HCEC 1CT (cell line): Measurements from ENCODE around the gene FBLN1.
"Not testable (repeated sequence)": the region's sequence is repeated elsewhere in the genome, so short reads cannot be mapped to it uniquely, and the experiment has no call there.

Source experiments
- DNase-seq: peaks from one replicate; pipeline ENCODE4 v3.0.0-alpha.2; 2017

The FBLN1 gene

DNA sequence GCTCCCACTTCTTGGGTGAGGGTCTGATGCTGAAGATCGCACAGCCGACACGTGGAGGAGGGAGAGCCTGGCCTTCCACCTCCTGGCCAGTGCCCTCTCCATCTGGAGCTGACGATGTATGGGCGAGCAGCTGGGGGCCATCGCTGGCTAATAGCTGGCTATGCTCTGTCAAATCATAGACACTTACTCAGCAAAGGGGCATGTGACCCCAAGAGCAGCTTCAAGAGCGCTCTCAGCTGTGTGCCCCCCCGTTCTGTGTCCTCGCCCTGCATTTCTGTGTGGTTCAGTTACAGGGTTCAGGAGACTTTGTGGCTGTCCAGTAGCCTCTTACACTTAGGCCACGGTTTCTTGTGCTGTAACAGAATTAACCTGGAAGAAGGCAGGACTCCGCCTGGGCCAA lies 26.4 kb downstream of the FBLN1 start:
- no peak for DNase-seq

DNA sequence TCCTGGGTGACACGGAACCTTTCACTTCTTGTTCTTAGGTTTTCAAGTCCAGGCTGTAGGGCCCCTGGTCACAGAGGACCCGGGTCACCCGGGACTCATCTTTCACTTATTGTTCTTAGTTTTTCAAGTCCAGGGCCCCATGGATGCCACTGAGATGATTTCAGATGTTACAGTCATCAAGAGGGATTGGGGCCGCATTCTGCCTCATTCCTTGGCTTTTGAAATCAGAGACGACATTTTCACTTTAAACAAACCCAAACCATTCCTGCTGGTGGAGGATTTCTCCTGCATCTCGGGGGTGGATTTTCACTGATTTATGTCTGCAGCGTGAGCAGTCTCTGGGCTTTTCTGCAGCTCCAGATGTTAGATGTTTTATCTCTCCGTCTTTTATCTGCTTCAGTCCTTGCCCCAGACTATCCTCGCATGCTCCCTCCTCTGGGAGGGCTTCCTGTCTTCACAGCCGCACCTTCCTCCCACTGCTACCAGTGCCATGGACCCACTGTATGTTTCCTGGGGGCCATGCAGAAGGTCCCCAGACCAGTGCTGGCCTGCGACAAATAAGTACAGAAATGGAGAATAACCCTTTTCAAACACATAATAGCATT lies 27.4 kb downstream of the FBLN1 start:
- no peak for DNase-seq

- DNase-seq: no peak
These were observed 29.0 kb downstream of the FBLN1 start for GRCh38 chr22:45531441-45532234.

DNA sequence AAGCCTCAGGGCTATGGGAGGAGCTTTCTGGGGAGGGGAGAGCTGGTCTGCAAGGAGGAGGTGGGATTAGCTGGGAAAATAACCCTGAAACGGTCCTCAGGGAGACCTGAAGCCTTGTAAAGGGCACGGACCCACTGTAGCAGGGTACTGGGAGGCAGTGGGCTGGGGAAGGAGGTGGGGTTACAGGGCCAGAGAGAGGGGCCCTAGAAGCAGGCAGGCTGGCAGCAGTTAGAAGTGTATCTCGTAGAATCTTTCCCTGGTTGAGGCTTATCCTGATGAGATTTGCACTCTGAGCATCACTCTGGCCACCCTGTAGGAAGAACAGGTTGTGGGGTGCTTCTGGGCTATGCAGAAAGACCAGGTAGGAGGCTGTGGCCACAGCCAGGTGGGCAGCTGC lies 29.6 kb downstream of the FBLN1 start:
- DNase-seq: no peak

DNA sequence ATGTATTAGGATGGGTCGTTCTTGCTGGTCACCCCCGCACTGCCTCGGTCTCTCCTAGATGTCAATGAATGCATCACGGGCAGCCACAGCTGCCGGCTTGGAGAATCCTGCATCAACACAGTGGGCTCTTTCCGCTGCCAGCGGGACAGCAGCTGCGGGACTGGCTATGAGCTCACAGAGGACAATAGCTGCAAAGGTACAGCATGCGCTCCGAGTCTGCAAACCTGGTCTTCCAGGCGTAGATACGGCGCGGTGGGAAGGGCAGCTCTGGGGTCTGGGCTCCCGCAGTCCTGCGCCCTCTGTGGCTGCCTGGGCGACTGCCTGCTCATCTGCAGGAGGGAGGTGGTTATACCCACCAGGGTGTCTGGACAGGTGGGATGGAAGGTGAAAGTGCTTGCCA lies 31.0 kb downstream of the FBLN1 start:
- DNase-seq: no peak

- peak; percentile 37 for DNase-seq
These were observed 31.9 kb downstream of the FBLN1 start for GRCh38 chr22:45534339-45535192.

- no peak for DNase-seq
These were observed 32.6 kb downstream of the FBLN1 start for GRCh38 chr22:45535290-45535689.

GRCh38 chr22:45535835-45536234 lies 33.2 kb downstream of the FBLN1 start:
- DNase-seq: not testable (repeated sequence)

DNA sequence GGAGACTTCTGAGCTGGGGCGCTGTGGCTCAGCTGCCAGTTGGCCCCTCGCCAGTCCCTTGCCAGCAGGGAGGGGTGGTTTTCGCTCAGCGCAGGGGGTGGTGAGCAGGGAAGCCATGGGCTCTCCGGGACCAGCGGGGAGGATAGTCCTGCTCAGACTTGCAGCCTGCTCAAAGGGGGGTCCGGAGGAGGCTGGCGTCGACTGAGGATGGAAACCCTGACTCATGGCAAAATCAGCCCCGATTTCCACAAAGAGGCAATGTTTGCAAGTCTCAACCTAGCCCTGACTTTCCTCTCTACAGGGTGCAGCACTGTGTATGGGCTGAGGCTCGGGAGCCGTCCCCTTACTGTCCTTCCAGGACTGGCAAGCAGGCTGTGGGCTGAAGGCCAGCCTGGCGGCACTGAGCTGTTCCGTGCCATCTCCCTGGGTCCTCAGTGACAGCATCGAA lies 35.1 kb downstream of the FBLN1 start:
- peak; percentile 58 for DNase-seq

DNA sequence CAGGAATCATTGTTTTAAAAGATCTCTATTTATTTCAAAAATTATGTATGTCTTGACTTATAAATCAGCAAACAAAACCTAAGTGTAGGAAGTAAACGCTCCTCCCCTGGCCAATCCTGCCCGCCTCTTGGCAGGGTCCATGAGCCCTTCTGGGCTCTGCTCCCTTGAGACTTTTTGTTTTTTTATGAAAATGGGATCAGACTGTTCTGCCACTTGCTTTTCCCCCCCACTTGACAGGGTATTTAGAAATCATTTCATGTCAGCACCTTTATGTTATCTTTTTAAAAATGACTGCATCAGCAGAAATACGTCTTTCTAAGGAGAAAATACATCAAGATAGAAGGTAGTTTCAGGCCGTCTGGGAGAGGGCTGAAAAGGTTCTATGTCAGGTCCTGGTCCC lies 35.6 kb downstream of the FBLN1 start:
- no peak for DNase-seq

DNA sequence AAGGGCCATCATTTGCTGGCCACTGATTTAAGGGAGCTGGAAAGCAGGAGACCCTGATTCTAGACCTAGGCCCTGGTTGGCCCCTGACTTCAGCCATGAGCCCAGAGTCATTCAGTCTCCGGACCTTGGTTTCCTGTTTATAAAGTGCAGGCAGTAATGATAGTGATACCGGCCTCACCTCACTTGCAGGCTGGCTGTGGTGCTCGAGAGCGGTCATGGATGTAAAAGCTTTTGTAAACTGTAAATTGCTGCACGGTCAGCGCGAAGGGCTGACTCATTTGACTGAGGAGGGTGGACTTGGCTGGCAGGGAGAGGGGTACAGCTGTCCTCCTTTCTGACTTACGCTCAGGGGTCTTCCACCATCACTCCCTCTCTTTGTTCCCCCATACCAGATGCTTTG lies 37.4 kb downstream of the FBLN1 start:
- no peak for DNase-seq

GRCh38 chr22:45541382-45541979 lies 38.8 kb downstream of the FBLN1 start:
- DNase-seq: no peak

DNA sequence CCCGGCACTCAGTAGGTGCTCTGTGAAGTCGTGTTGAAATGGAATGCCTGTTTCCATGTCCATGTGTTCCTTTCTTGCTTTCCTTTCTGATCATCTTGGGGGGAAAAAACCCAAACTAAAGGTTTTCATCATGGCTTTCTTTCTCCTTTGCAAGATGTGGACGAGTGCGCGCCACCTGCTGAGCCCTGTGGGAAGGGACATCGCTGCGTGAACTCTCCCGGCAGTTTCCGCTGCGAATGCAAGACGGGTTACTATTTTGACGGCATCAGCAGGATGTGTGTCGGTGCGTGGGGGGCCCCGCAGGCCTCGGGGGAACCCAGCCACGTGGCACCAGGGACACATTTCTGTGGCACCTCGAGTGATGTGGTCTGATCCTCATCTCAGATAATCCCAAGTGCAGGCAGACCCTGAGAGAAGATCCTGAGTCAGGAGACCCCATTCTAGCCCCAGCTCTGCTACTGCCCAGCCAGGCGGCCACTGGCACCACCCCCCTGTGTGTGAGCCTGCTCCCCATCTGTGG lies 39.4 kb downstream of the FBLN1 start:
- DNase-seq: no peak

DNA sequence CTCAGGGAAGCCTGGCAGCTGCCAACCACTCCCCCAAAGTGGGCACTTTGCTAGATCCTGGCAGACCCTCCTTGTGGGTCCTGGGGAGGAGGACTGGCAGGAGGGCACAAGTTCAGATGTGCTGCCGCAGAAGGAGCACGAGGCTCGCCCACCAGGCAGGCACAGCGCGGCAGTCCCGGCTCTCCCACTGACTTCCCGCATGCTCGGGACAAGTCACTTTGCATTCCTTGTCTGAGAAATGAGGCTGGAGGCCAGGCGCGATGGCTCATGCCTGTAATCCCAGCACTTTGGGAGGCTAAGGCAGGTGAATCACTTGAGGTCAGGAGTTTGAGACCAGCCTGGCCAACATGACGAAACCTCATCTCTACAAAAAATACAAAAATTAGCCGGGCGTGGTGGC lies 40.1 kb downstream of the FBLN1 start:
- DNase-seq: not testable (repeated sequence)

DNA sequence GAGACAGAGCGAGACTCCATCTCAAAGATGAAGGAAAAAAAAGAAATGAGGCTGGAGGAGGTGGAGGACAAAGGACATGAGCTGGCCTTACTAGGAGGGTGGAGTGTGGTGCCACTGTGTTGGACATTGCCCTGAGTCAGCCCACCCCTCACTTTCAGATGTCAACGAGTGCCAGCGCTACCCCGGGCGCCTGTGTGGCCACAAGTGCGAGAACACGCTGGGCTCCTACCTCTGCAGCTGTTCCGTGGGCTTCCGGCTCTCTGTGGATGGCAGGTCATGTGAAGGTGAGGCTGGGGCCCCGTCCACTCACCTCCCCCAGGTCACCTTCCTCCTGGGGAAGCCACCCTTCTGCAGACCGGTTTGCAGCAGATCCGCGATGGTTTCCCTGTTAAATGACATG lies 40.6 kb downstream of the FBLN1 start:
- no peak for DNase-seq

- no peak for DNase-seq
These were observed 42.0 kb downstream of the FBLN1 start for GRCh38 chr22:45544588-45545170.

DNA sequence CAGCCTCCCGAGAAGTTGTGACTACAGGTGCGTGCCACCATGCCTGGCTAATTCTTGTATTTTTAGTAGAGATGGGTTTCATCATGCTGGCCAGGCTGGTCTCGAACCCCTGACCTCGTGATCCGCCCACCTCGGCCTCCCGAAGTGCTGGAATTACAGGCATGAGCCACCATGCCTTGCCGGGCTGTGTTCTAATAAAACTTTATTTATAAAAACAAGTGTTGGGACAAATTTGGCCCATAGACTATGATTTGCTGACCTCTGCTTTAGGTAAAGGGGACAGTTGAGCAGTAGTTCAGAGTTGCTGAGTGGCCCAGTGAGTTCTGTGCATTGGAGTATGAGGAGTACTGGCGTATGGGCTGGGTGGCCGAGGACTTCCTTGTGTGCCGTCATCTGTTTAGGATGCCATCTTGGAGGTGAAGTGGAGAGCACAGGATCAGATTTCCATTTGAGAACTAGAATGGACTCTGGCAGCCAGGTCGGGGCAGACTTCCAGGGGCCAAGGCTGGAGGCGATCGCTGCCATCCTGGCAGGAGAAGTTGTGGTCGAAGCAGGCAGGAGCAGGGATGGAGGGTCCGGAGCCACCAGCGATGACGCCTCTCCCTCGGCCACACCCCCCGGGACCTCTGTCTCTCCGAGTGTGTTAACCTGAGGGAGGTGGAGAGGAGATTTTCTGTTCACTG lies 43.8 kb downstream of the FBLN1 start:
- no peak for DNase-seq

- no peak for DNase-seq
These were observed 44.3 kb downstream of the FBLN1 start for GRCh38 chr22:45547016-45547345.

- no peak for DNase-seq
These were observed 45.0 kb downstream of the FBLN1 start for GRCh38 chr22:45547731-45548130.

DNA sequence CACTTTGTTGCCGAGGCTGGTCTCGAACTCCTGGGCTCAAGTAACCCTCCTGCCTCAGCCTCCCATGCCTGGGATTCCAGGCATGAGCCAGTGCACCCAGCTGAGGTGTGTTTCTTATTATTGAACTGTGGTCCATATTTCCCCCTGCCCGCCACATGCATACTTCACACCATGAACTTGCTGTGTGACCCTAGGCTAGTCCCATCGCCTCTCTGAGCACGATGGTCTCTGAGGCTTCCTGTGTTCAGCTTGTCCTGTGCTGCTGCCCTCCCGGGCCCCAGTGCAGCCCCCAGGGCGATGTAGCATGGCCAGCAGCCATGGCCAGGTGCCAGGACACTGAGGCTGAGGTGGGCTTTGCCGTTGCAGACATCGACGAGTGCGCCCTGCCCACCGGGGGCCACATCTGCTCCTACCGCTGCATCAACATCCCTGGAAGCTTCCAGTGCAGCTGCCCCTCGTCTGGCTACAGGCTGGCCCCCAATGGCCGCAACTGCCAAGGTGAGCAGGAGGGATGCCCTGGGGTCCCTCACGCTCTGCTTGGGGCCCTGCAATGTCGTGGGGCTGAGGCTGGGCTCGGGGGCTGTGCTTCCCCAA lies 45.7 kb downstream of the FBLN1 start:
- DNase-seq: no peak

- DNase-seq: peak; percentile 99
These were observed 46.5 kb downstream of the FBLN1 start for GRCh38 chr22:45548991-45549761.
